ACHN (cell line): ENCODE measurements around the gene YBX3.
A peak's percentile ranks its signal among the peaks of the same experiment; 100 is the strongest.

ENCODE experiments used
- DNase-seq: peaks from one replicate; pipeline ENCODE4 v3.0.0-alpha.2; 2015
- in situ Hi-C: cut with HindIII; loops from 2 replicates; pipeline ENCODE4 v1.10.0; 2017; ENCODE audit warnings: low sequenced_read_pairs, low pct_ligation_motif_present, low pct_unique_long_range_greater_than_20kb

The YBX3 gene

DNA sequence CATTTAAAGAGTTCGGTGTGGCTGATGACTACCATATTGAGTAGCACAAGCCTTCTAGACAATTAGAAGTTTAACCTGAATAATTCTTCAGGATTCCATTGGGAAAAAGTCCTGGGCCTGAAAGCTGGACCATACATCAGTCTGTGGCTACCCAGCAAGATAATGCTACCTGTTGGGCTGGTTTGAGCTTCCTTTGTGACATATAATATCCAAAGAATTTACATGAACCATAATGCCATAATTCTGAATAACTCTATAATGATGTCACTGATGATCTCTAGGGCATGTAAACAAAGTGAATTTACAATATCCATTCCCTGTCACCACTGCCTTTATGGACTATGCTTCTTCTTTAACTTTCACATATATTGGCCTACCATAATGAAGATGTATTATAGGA lies 3.8 kb upstream of the YBX3 start:
- DNase-seq: no peak
- in situ Hi-C loops: no loop called here

DNA sequence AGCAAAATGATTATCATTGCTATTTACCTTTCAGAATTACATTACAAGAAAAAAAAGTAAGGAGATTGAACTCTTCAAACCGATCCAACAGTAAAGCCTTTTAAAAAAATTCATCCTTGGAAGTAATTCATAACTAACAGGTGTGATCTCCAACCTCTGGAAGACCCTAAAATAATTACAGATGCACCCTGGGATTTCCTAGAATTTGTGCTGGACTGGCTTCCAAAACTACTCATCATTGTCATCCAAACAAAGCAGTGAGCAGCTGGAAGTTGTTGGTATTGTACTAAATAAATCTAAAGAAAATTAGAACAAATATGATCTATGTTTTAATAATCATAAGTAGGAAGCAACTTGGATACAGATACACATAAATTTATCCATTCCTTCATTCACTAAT lies 1.9 kb upstream of the YBX3 start:
- DNase-seq: no peak
- in situ Hi-C loops: no loop called here

DNA sequence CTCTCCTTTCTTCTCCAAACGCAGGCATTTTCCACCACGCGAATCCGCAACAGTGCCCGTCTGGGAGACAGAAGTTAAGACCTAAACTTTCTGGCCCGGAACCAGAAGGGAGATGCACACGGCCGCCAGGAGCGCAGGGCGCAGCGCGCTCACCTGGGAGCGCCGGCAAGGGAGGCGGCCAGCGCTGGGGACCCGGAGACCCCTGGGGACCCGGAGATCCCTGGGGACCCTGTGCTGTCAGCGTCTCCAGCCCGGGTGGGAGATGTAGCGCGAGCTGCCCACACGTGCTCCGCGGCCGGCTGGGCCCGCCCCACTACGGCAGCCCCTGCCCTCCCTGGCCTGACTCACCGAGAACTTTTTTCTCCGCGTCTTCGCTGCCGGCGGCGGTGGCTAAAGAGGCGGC lies 620 bp downstream of the YBX3 start:
- in situ Hi-C loops: no loop called here
- peak; percentile 80 for DNase-seq

DNA sequence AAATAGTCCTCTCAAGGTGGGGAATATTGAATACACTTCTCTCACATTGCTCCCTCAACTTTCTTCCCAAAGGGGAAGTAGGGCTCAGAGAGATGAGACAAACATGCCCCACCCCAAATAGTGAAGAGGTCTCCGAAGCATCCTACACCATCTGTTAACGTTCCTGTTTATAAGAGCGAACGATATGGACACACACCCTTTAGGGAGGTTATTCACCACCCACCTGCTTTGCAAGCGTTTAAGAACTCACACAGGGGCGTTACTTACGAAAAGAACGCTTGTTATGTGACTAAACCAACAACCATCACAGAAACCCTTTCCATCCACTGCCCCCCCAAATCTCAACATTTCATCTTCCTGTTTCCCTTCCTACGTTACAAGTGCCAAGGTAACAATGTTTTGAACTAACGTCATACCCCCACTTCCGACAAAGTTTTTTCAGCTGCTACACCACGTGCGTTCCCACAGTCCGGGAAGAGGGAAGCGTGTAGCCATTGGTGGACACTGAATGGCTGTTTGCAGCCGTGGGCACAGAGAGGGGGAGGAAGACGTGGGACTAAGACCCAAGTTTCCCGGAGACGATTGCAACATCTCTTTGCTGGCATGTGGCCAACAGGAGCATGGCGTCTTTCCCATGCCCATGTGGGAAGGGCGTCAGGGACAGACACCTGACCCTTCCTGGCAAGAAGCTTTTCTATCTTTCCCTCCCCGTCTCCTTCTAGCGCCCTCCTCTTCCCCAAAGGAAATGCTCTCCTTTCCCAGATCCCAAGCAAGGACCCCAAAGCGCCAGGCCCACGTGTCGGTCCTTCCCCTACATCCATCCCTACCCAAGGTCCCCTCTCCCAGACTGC lies 1.2 kb downstream of the YBX3 start:
- in situ Hi-C loops: no loop called here
- DNase-seq: peak; percentile 99

DNA sequence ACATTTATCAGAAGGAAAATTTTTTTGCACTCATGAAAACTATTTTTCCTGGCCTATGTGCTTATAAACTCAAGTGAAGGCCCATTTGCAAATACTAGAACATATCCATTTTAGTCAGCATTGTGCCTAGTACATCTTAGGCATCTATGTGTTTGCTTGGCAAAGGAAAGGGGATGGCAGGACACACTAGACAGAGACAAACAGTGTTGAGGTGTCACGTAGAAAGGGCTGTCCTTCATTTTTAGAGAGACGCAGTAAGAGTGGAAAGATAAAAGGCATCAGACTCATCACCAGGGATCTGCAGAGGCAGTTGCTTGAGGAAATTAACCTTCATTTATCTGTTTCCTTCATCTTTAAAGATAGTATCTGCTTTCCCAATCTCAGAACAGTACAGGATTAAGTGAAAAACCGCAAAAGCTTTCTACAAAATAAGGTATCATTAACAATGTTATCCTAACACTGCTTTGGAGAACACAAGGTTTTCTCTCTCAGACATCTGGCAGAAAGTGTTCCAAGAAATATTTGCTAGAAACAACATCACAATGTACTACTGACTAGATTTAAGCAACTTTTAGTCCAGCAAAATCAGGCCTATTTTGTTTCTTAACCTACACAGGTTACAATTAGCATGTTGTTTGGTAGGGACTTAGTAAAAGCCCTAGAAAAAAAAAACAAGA lies 2.0 kb downstream of the YBX3 start:
- in situ Hi-C loops: no loop called here
- DNase-seq: peak; percentile 15

DNA sequence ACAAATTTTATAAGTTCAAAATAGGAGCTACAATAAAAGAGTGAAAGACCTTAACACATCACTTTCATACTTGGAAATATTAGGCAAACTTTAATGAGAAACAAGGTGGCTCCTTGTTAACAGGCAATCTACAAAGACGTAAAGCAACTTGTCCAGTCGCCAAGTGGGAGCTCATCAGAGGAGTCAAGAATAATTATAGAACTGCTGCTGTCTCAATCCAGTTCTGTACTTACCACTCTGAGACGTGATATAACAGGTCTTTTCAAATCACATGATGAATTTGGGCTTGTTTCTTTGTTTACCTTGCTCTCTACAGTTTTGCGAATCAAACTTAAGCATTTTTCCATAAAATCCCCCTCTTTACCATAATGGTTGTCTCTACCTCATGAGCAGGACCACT lies 3.6 kb downstream of the YBX3 start:
- peak; percentile 18 for DNase-seq
- in situ Hi-C loops: no loop called here

DNA sequence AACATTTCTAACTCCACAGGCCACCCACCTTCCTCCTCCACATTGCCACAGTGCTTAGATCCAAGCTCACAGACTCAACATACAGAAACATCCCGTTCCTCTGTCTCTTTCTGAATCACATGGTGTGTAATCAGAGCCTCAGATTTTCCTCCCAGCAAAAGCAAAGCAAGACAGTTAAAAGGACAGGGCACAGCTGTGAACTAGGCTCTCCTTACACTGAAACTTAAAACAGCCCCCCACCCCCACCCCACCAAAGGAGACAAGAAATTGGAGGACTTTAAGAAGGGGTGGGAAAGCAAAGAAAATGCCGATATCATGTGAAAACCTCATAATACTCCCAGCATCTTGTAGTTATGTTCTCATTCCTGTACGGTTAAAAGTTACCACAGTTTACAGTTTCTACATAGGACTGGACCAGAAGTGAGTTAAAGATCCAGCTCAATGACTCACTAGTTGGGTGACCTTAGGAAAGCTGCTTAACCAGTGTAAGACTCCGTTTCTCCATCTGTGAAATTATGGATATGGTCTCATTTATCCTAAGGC lies 4.8 kb downstream of the YBX3 start:
- peak; percentile 71 for DNase-seq
- in situ Hi-C loops: no loop called here

DNA sequence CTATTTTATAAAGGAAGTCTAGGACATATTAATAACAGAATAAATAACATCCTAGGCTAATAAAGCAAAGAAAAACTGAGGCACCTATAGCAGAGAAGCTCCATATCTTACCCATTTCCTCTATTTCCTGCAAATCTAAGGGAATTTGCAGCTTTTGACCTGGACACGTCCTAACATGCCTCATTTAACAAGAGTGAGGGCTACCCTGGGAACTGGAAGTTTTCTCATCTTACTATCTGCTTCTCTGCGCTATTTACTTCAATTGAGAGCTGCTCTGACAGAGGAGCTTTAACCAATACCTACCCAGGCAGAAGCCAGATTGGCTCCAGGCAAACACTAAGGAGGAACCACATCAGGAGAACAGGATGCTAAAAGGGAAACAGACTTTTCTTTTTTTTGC lies 5.7 kb downstream of the YBX3 start:
- DNase-seq: peak; percentile 50
- in situ Hi-C loops: no loop called here

DNA sequence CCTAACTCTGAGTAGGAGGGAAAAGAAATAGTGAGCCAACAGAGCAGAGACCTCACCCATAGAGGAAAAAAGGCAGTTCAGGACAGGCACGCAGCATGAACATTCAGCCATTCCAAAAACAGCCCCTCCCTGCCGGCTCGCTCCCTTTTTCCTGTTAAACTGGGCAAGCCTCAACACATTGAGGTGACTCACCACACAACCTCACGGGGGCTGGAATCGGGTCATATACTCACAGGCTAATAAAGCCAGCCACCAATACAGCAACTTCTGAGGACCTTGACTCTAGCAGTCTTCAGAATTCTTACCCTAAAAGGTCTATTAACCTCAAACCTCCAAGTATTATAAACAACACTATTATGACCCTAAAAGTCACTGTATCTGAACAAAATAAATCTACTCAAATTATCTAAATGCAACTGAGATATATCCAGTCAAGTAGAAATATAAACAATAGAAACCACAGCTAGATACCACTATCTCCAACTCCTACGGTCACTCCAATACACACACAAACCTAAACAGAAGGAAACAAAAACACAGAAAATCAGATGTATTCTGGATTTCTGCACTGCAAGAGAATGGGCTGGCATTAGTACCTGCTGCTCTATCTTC lies 6.3 kb downstream of the YBX3 start:
- peak; percentile 95 for DNase-seq
- in situ Hi-C loops: no loop called here

DNA sequence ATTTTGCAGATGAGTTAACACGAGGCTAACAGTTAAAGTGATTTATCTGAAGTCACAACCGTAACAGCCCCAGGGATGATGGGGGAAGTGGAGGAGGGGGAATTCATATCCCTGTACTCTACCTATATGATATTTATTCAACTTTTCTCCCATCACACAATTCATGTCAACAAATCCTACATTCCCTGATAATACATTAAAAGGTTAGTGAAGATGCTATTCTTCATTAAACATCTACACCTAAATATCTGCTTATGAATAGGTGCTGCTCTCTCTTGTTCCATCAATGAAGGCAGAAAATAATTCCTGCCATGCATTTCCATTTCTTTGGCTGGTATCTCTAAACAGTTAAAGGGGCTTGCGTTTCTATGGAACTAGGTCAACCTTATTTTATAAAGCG lies 6.8 kb downstream of the YBX3 start:
- in situ Hi-C loops: no loop called here

DNA sequence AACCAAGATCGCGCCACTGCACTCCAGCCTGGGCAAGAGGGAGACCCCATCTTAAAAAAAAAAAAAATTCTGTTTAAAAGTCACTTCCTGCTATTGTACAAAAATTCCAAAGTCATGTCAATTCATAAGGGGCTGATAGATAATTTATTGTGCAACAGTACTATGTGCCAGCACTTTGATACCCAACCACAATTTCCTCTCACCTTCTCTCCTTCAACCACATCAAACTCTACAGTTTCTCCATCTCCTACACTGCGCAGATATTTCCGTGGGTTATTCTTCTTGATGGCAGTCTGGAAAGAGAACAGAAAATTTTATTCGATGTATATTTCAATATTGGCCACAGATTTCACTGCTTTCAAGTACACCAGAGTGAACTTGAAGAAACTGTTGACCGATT lies 7.6 kb downstream of the YBX3 start:
- in situ Hi-C loops: no loop called here
- no peak for DNase-seq

More for the DNA sequence above, 6.8 kb downstream of the YBX3 start:
- DNase-seq: no peak

DNA sequence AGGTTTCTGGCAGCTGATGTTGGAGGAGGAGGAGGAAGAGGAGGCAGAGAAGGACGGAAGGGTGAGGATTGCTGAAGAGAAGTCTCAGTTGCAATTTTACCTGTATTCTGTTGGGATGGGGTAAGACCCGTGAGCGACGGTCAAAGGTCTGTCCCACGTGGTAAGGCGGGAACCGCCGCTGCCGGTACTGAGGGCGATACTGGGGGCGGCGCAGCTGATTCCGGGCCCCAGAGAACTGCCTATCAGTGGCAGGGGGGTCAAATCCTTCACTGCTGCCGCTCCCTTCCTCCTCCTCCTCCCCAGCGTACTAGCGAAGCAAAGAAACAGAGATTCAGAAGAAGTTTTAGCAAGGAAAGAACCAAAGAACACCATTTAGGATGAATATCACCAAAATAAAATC lies 13.3 kb downstream of the YBX3 start:
- DNase-seq: no peak
- in situ Hi-C loops: no loop called here

DNA sequence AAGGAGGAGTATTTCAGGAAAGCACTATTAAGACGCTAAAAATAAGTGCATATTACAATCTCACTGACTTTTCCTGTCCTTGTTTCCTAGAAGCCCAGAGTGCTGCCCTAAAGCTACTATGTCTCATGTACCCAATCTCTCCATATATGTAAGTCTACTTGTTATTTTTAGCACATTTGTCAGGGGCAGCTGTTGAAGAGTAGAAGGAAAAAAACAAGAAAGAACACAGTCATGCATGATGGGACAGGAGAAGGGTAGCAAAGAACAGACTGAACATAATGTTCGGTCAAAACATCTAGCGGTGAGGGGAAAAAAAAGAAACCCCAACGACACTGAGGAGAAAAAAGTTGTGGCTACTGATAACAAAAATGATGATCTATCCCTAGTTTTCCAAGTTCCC lies 14.3 kb downstream of the YBX3 start:
- in situ Hi-C loops: no loop called here
- no peak for DNase-seq

DNA sequence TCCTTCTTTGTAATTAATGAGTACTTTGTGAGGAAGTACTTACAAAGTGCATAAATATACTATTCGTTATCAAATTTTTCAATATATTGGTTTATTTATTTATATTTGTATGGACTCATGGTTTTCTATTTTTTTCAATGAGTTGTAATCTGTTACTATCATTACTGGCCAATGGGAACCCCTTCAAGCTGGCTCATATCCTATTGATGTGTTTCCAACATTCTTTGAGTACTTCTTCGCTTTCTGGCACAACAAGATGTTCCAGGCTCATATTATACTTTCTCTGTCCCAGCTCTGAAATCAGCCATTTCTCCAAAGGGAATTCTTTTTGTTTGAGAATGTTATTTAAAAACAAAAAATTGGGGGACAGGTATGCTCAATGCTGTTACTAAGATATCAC lies 17.5 kb downstream of the YBX3 start:
- DNase-seq: no peak
- in situ Hi-C loops: no loop called here

DNA sequence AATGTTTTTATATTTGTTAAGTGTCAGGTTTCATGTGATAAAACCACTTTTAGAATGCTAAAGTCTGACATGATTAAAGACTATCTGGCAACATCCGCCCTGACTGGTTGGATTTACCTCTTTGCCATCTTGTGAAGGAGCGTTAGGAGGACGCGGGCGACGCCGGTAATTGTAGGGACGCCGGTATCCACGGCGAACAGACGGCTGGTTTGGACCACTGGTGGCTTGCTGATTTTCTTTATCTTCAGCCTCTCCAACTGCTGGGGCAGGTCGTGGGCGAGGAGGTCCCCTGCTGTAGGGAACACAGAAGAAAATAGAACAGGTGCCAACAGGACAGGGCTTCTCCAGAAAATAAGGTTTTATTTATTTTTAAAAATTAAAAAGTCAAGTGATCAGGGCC lies 21.3 kb downstream of the YBX3 start:
- in situ Hi-C loops: no loop called here
- no peak for DNase-seq

DNA sequence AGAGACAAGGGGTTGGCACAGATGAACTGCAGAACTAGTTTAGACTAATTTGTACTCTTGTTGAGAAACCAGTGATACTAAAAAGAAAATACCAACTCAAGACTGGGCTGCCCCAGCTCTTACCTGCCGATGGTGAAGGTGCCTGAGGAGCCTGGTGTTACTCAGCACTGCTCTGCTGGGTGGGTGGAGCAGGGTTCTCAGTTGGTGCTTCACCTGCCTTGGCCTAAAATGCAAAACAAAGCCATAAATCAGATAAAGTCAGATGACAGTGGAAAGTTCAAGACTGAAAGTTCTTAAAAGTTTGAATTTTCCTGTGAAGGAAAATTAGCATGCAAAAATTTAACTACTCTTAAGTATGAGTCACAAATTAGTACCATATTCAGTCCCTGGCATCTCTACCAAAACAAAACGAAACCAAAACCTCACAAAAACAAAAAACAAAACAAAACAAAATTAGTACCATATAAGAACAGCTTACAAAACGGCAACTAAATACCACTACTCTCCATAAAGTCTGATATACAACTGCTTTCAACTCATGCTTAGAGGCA lies 21.9 kb downstream of the YBX3 start:
- in situ Hi-C loops: no loop called here
- no peak for DNase-seq

DNA sequence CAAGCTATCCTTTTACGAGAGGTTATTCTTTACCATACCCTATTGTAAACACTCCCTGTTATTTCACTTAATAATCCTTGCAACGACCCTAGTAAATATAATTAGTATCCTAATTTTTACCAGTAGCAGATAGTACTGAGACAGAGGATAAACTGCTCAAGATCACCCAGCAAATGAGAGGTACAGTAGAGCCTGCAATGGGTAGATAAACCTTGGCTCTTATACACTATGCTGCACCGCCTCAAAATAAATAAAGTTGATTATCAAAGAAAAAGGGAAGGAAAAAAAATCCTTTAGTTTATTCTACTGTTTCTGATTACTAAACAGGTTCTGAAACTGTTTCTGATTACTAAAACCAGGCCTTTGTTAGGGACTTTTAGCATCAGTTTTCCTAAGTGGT lies 22.5 kb downstream of the YBX3 start:
- no peak for DNase-seq
- in situ Hi-C loops: no loop called here

DNA sequence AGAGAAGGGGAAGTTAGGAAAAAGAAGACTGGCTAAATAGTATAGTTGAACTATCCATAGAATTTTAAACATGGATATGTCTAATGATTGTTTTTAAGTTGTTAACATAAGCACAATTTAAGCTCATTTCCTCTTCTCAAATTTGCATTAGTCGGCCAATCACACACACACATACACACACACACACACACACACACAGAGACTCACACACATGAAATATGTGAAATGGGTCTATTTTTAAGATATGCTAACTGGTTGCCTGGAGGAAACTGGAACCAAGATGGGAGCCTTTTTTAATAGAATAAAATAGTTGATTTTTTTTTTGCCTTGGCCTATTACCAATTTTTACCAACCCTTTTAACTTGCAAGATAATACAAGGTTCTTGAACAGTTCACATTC lies 25.3 kb downstream of the YBX3 start:
- DNase-seq: no peak
- in situ Hi-C loops: no loop called here

DNA sequence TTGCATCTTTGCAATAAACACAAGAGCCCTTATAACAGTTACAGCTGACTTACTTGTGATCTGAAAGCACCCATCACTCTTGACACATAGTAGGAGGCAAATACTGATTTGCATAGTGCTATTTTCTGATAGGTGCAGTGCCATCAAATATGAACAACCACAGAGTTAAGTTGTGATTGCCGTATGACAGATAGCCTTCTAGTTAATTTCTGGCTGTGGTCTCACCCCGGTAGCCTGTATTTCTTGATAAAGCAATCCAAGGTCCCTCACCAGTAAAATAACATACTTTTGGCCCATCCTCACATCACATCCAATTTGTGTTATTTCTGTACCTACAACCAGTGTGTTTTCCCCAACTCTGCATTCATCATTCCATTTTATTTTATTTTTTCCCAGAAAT lies 26.0 kb downstream of the YBX3 start:
- in situ Hi-C loops: no loop called here
- no peak for DNase-seq
